K562 (cell line): ENCODE results near the gene MED15. TPM values are rescaled to one million over a fixed set of nuclear protein-coding genes. Genes with fewer than 3 reads are reported as not detected.
A peak's percentile ranks its signal among the peaks of the same experiment; 100 is the strongest.
"Not testable (repeated sequence)": the region's sequence is repeated elsewhere in the genome, so short reads cannot be mapped to it uniquely, and the experiment has no call there.

Experiments
- ATAC-seq: fragments of 200-7000 bp; cut with Tn5 transposase; 3 replicates; pipeline ENCODE4 v1.9.1; 2020; ENCODE audit warnings: moderate library complexity
- BruUV-seq: library from RNA; stranded (reverse); fragments of 400-500 nt; replicated peaks from 2 replicates; lab custom pipeline; 2021; lab: Mats Ljungman, UMichigan
- CTCF ChIA-PET: fragments of 300-600 bp; formaldehyde crosslinking; extraction: SDS; loops from one replicate; lab custom pipeline; 2021; ENCODE audit warnings: low intra/inter-chr PET ratio; lab: Yijun Ruan, JAX
- POLR2A ChIA-PET: fragments of 300-600, 350-650 bp; sonication (Branson Sonifier 250); formaldehyde crosslinking; extraction: SDS; loops from one replicate; lab custom pipeline; 2021; ENCODE audit warnings: antibody characterized with exemption, inconsistent platforms; lab: Yijun Ruan, JAX
- DNase-seq, 4 experiments: peaks; one replicate each; pipeline versions ENCODE4 v3.0.0 to v3.0.0-alpha.2; 2011 to 2018; ENCODE audit warnings: low spot score in 3 of 4, mixed read lengths in 3 of 4; ENCODE audit errors: extremely low read depth in 1 of 4
- FAIRE-seq: peaks from 2 replicates; lab custom pipeline; 2011; peaks lifted over from hg19 to GRCh38; lab: Jason Lieb, UNC
- H2AFZ ChIP-seq: 2 replicates; pipeline ENCODE4 v1.6.0; 2011; ENCODE audit warnings: low read depth, low read length, control low read depth, inconsistent platforms
- H3K27ac ChIP-seq: fragments of 200-600 bp; 3 replicates; pipeline ENCODE4 v1.8.0; 2011; ENCODE audit warnings: low read depth, mild to moderate bottlenecking, control low read depth, inconsistent platforms, low read length, moderate library complexity, mixed read lengths; ENCODE audit errors: extremely low read depth
- H3K27me3 ChIP-seq, 2 experiments: fragments of 300-600 bp in 1 of 2; 2 replicates in 1 of 2; 3 replicates in 1 of 2; pipeline versions ENCODE4 v1.6.0 to v1.8.0; 2011; ENCODE audit warnings: inconsistent platforms in 2 of 2, low read length in 2 of 2, mild to moderate bottlenecking in 1 of 2, mixed read lengths in 1 of 2, moderate library complexity in 1 of 2; ENCODE audit not compliant: control insufficient read depth in 2 of 2, insufficient read depth in 2 of 2
- H3K36me3 ChIP-seq: fragments of 300-600 bp; 3 replicates; pipeline ENCODE4 v1.8.0; 2011; ENCODE audit warnings: mild to moderate bottlenecking, low read length, inconsistent platforms; ENCODE audit not compliant: control insufficient read depth, insufficient read depth
- H3K4me1 ChIP-seq, 2 experiments: fragments of 200-600 bp in 1 of 2; replicated peaks in 1 of 2; 2 replicates in 1 of 2; 3 replicates in 1 of 2; pipeline versions ENCODE4 v1.5.1 to v1.8.0; 2011; ENCODE audit warnings: inconsistent platforms in 2 of 2, low read length in 2 of 2, mild to moderate bottlenecking in 1 of 2, mixed read lengths in 1 of 2, moderate library complexity in 1 of 2; ENCODE audit not compliant: control insufficient read depth in 2 of 2, insufficient read depth in 2 of 2
- H3K4me2 ChIP-seq: 2 replicates; pipeline ENCODE4 v1.6.1; 2011; ENCODE audit warnings: low read length, control low read depth, inconsistent platforms, mixed read lengths; ENCODE audit not compliant: insufficient read depth
- H3K4me3 ChIP-seq: fragments of 200-600 bp; sonication (generic), shearing (Covaris generic); 2 replicates; pipeline ENCODE4 v1.5.1; 2016; ENCODE audit warnings: control low read depth, inconsistent platforms
- H3K79me2 ChIP-seq: fragments of 200-600 bp; 3 replicates; pipeline ENCODE4 v1.8.0; 2011; ENCODE audit warnings: low read length, inconsistent platforms; ENCODE audit not compliant: control insufficient read depth, insufficient read depth
- H3K9ac ChIP-seq, 2 experiments: 2 replicates each; pipeline versions ENCODE4 v1.6.0 to v1.6.1; 2011; ENCODE audit warnings: low read depth in 2 of 2, low read length in 2 of 2, control low read depth in 1 of 2, inconsistent platforms in 1 of 2, mild to moderate bottlenecking in 1 of 2, mixed read lengths in 1 of 2; ENCODE audit not compliant: insufficient read depth in 1 of 2
- H3K9me1 ChIP-seq: one replicate; pipeline ENCODE4 v1.6.0; 2011; ENCODE audit warnings: inconsistent platforms, mild to moderate bottlenecking, low read length, moderate library complexity; ENCODE audit not compliant: control insufficient read depth, insufficient read depth
- H3K9me3 ChIP-seq: replicated peaks from 2 replicates; pipeline ENCODE4 v1.5.1; 2011; ENCODE audit warnings: low read depth, low read length, inconsistent platforms; ENCODE audit not compliant: control insufficient read depth, insufficient read depth
- H4K20me1 ChIP-seq: replicated peaks from 2 replicates; pipeline ENCODE4 v1.6.1; 2011; ENCODE audit warnings: low read length, inconsistent platforms, mixed read lengths; ENCODE audit not compliant: control insufficient read depth, insufficient read depth
- ARNT ChIP-seq, 2 experiments: fragments of 450-650 bp; IDR thresholded peaks; 2 replicates each; pipeline ENCODE4 v1.6.1; 2016; ENCODE audit warnings: mild to moderate bottlenecking in 1 of 2
- ELK3 ChIP-seq: fragments of 450-650 bp; formaldehyde crosslinking; IDR thresholded peaks from 2 replicates; pipeline ENCODE4 v1.4.0; 2020; ENCODE audit warnings: mild to moderate bottlenecking
- GATA2 ChIP-seq: sonication (generic); formaldehyde crosslinking; IDR thresholded peaks from 2 replicates; pipeline ENCODE4 v1.4.0; 2020; ENCODE audit warnings: mild to moderate bottlenecking, missing genetic modification reagents
- HDAC1 ChIP-seq, 2 experiments: fragments of 450-650 bp; IDR thresholded peaks; 2 replicates each; pipeline ENCODE4 v1.6.1; 2016 to 2017; ENCODE audit warnings: inconsistent platforms in 1 of 2, mild to moderate bottlenecking in 1 of 2, moderate library complexity in 1 of 2
- SPI1 ChIP-seq: IDR thresholded peaks from 2 replicates; pipeline ENCODE4 v1.6.1; 2011; ENCODE audit warnings: low read depth, low read length, control low read depth, borderline replicate concordance
- SUPT5H ChIP-seq: fragments of 450-650 bp; IDR thresholded peaks from 2 replicates; pipeline ENCODE4 v1.6.1; 2016
- TCF3 ChIP-seq: sonication (generic); formaldehyde crosslinking; IDR thresholded peaks from 2 replicates; pipeline ENCODE4 v1.4.0; 2020; ENCODE audit warnings: mild to moderate bottlenecking, missing genetic modification reagents
- YBX1 ChIP-seq: fragments of 450-650 bp; IDR thresholded peaks from 2 replicates; pipeline ENCODE4 v1.7.1; 2016; ENCODE audit warnings: mild to moderate bottlenecking
- ZBTB40 ChIP-seq, 2 experiments: fragments of 450-650 bp in 1 of 2; sonication (generic) in 1 of 2; formaldehyde crosslinking in 1 of 2; IDR thresholded peaks; 2 replicates each; pipeline versions ENCODE4 v1.7.1 to v1.9.0; 2016 to 2022; ENCODE audit warnings: inconsistent platforms in 1 of 2, mild to moderate bottlenecking in 1 of 2, missing genetic modification reagents in 1 of 2
- ZNF644 ChIP-seq: fragments of 200-800 bp; sonication (Bioruptor generic); IDR thresholded peaks from 2 replicates; pipeline ENCODE4 v1.6.1; 2016; ENCODE audit warnings: low read depth, missing genetic modification characterization, missing compliant biosample characterization
- WGBS: fragments of 100-300 bp; shearing (Covaris generic); methylation state at CpG from one replicate; pipeline ENCODE4 v1.1.6; 2016; ENCODE audit warnings: low coverage, mixed read lengths; ENCODE audit not compliant: insufficient coverage; ENCODE audit errors: missing lambda C conversion rate; 5-methylcytosine and 5-hydroxymethylcytosine counted together
- in situ Hi-C: fragments of 300-500 bp; cut with MboI; formaldehyde crosslinking; loops from 4 replicates; pipeline ENCODE4 v1.15.0; 2018; ENCODE audit warnings: inconsistent platforms, mixed read lengths
- intact Hi-C: fragments of 100-400 bp; cut with micrococcal nuclease; formaldehyde crosslinking; loops from 2 replicates; pipeline ENCODE4 v1.14.2; 2022
- polyA plus RNA-seq, 8 experiments: library from polyadenylated mRNA; depleted of rRNA in 4 of 8; stranded (reverse) in 5 of 8; unstranded in 3 of 8; fragments of >200 nt; fragmentation: Nextera tagmentation in 2 of 8; fragmentation: Illumina TruSeq in 1 of 8; extraction: Ambion mirVana in 2 of 8; extraction: Trizol in 1 of 8; gene quantifications; 2 replicates each; pipeline versions ENCODE4 v1.2.1 to v1.2.3, GENCODE V29; 2011 to 2014; ENCODE audit warnings: inconsistent platforms in 1 of 8, missing spikeins in 1 of 8
- total RNA-seq, 7 experiments: library from RNA; depleted of rRNA in 6 of 7; stranded (reverse); fragments of >200 nt in 6 of 7; fragmentation: Illumina TruSeq in 2 of 7; extraction: Trizol in 2 of 7; gene quantifications; 2 replicates each; pipeline versions ENCODE4 v1.2.1 to v1.2.3, GENCODE V29; 2011 to 2021; ENCODE audit warnings: low replicate concordance in 1 of 7

Gene MED15
- total and polyA plus RNA-seq, 9 of the 15 experiments (the other 6 are each of a cell fraction or from before 2014, with no cell fraction given) = 4.0 to 271 (median 60.1) TPM

GRCh38 chr22:20469110-20469868, 38.1 kb upstream of the MED15 start (continued):
- peak; percentile 44; the same call in 1 of the 2 replicates for TF ChIP-seq GATA2
- peak in 1 of 2 experiments; percentile 64; a peak in 2 of 4 replicates for TF ChIP-seq ARNT (IDR thresholded peaks at IDR 0.05)
- TF ChIP-seq TCF3 (CRISPR knock-in tag) = peak; percentile 76
- no peak for TF ChIP-seq SPI1
- TF ChIP-seq ELK3 (CRISPR knock-in tag) = no peak
- no peak for TF ChIP-seq ZNF644 (tag)

- in situ Hi-C loops; H2AFZ ChIP-seq; H3K4me3 ChIP-seq; H3K27me3 ChIP-seq; DNase-seq; FAIRE-seq; CTCF ChIA-PET; H3K9me1 ChIP-seq; H3K79me2 ChIP-seq; H3K36me3 ChIP-seq; H3K9me3 ChIP-seq; intact Hi-C loops; BruUV-seq; ATAC-seq; H3K9ac ChIP-seq; H3K27ac ChIP-seq; H3K4me2 ChIP-seq; TF ChIP-seq ZBTB40 (IDR thresholded peaks at IDR 0.05): not testable (repeated sequence)
- 61% methylated on average over 2 of the region's 2 CpGs for WGBS
- peaks cover 15% of the 10 kb centered on the region for H4K20me1 ChIP-seq
- peaks cover 7 to 11% of the 10 kb centered on the region in 2 experiments; a peak in 4 of 5 replicates for H3K4me1 ChIP-seq
- POLR2A ChIA-PET = interaction anchor here (0.6 to 5.6 kb wide), 8 partner anchors 10 to 252 kb away, joined by 3 to 46 read pairs (median 4); no protein-coding TSS in a partner anchor
- TF ChIP-seq HDAC1 (IDR thresholded peaks at IDR 0.05) = peak in 1 of 2 experiments; percentile 63; a peak in 1 of 4 replicates
- TF ChIP-seq ZBTB40 (CRISPR knock-in tag; IDR thresholded peaks at IDR 0.05) = 0 out of 2 replicates have a peak, but pooled peaks have one; percentile 17
- peak; percentile 52; the same call in 1 of the 2 replicates for TF ChIP-seq SUPT5H
- TF ChIP-seq YBX1 = 0 out of 2 replicates have a peak, but pooled peaks have one; percentile 41
These were observed 36.9 kb upstream of the MED15 start for GRCh38 chr22:20470525-20470924.
